GM23338 (cell line): ENCODE measurements around the gene CASP6. TPM values are rescaled to one million over a fixed set of nuclear protein-coding genes. Genes with fewer than 3 reads are reported as not detected.

Experiments
- ATAC-seq: fragments of 200-7000 bp; cut with Tn5 transposase; 3 replicates; pipeline ENCODE4 v1.9.1; 2020
- DNase-seq: peaks from one replicate; pipeline ENCODE4 v3.0.0-alpha.2; 2015; ENCODE audit warnings: low spot score
- H2AFZ ChIP-seq: fragments of 200-600 bp; sonication (generic); 2 replicates; pipeline ENCODE4 v1.8.0; 2016; ENCODE audit warnings: antibody characterized with exemption, mild to moderate bottlenecking, moderate library complexity
- H3F3A ChIP-seq: fragments of 200-600 bp; sonication (generic); replicated peaks from 2 replicates; pipeline ENCODE4 v1.8.0; 2017; ENCODE audit warnings: antibody characterized with exemption, mixed run types, low read depth
- H3K27ac ChIP-seq: fragments of 200-600 bp; sonication (generic); 2 replicates; pipeline ENCODE4 v1.6.1; 2016; ENCODE audit warnings: low read depth
- H3K27me3 ChIP-seq: fragments of 200-600 bp; sonication (generic); 2 replicates; pipeline ENCODE4 v1.8.0; 2016; ENCODE audit warnings: mild to moderate bottlenecking, mixed run types, moderate library complexity; ENCODE audit not compliant: insufficient read depth
- H3K36me3 ChIP-seq: fragments of 200-600 bp; sonication (generic); 2 replicates; pipeline ENCODE4 v1.8.0; 2016; ENCODE audit warnings: mild to moderate bottlenecking; ENCODE audit not compliant: insufficient read depth
- H3K4me1 ChIP-seq: fragments of 200-600 bp; sonication (generic); 2 replicates; pipeline ENCODE4 v1.8.0; 2016; ENCODE audit warnings: mild to moderate bottlenecking, moderate library complexity; ENCODE audit not compliant: insufficient read depth
- H3K4me2 ChIP-seq: fragments of 200-600 bp; sonication (generic); 2 replicates; pipeline ENCODE4 v1.7.1; 2017; ENCODE audit warnings: mixed run types
- H3K4me3 ChIP-seq: fragments of 200-600 bp; sonication (generic); 2 replicates; pipeline ENCODE4 v1.6.1; 2016; ENCODE audit warnings: mixed run types
- H3K79me2 ChIP-seq: fragments of 200-600 bp; sonication (generic); replicated peaks from 2 replicates; pipeline ENCODE4 v1.8.0; 2017; ENCODE audit warnings: mild to moderate bottlenecking; ENCODE audit not compliant: insufficient read depth
- H3K9me2 ChIP-seq: fragments of 200-600 bp; sonication (generic); 2 replicates; pipeline ENCODE4 v1.8.0; 2017; ENCODE audit not compliant: insufficient read depth
- H4K20me1 ChIP-seq: fragments of 200-600 bp; sonication (generic); replicated peaks from 2 replicates; pipeline ENCODE4 v1.8.0; 2017; ENCODE audit warnings: mild to moderate bottlenecking; ENCODE audit not compliant: insufficient read depth
- H3K27ac Mint-ChIP-seq: 2 replicates; pipeline ENCODE4 v1.8.0; 2020; ENCODE audit warnings: inconsistent platforms, mild to moderate bottlenecking, moderate library complexity, mixed read lengths
- H3K27me3 Mint-ChIP-seq: 3 replicates; pipeline ENCODE4 v1.8.0; 2022; ENCODE audit warnings: low read depth, mild to moderate bottlenecking, moderate library complexity, mixed read lengths, inconsistent platforms; ENCODE audit not compliant: insufficient read depth, poor library complexity
- H3K36me3 Mint-ChIP-seq: 3 replicates; pipeline ENCODE4 v1.8.0; 2021; ENCODE audit warnings: low read depth, mild to moderate bottlenecking, inconsistent platforms, moderate library complexity, mixed read lengths
- H3K4me1 Mint-ChIP-seq: 3 replicates; pipeline ENCODE4 v1.8.0; 2020; ENCODE audit warnings: mild to moderate bottlenecking, inconsistent platforms, mixed read lengths
- H3K4me3 Mint-ChIP-seq: 3 replicates; pipeline ENCODE4 v1.8.0; 2021; ENCODE audit warnings: moderate library complexity, mild to moderate bottlenecking, inconsistent platforms, mixed read lengths
- H3K9me3 Mint-ChIP-seq: 3 replicates; pipeline ENCODE4 v1.8.0; 2020; ENCODE audit warnings: moderate library complexity, mild to moderate bottlenecking, inconsistent platforms, mixed read lengths
- CREB1 ChIP-seq: fragments of 250-450 bp; sonication (Bioruptor Pico); IDR thresholded peaks from 2 replicates; pipeline ENCODE4 v1.5.0; 2020; ENCODE audit warnings: low read depth, mild to moderate bottlenecking, moderate library complexity
- CTCF ChIP-seq, 2 experiments: fragments of 200-600 bp in 1 of 2; sonication (generic) in 1 of 2; conservative IDR thresholded peaks; 2 replicates each; pipeline versions ENCODE4 v1.5.1 to v1.6.1; 2016 to 2017; ENCODE audit warnings: antibody characterized with exemption in 2 of 2, low read depth in 2 of 2, mild to moderate bottlenecking in 2 of 2, moderate library complexity in 1 of 2
- EZH2 ChIP-seq: fragments of 200-600 bp; sonication (generic); IDR thresholded peaks from one replicate; pipeline ENCODE4 v1.8.0; 2017; ENCODE audit warnings: antibody characterized with exemption, mild to moderate bottlenecking, low read depth; ENCODE audit not compliant: unreplicated experiment
- EZH2phosphoT487 ChIP-seq: fragments of 200-600 bp; sonication (generic); IDR thresholded peaks from one replicate; pipeline ENCODE4 v1.8.1; 2018; ENCODE audit warnings: antibody characterized with exemption; ENCODE audit not compliant: unreplicated experiment
- JUNB ChIP-seq: IDR thresholded peaks from one replicate; pipeline ENCODE4 v1.6.1; 2016; ENCODE audit warnings: antibody characterized with exemption; ENCODE audit not compliant: unreplicated experiment
- NANOG ChIP-seq: IDR thresholded peaks from 2 replicates; pipeline ENCODE4 v1.6.1; 2016; ENCODE audit warnings: antibody characterized with exemption, borderline replicate concordance
- POLR2AphosphoS5 ChIP-seq: IDR thresholded peaks from 2 replicates; pipeline ENCODE4 v1.6.1; 2016; ENCODE audit warnings: antibody characterized with exemption, low read depth
- STAT1 ChIP-seq: IDR thresholded peaks from one replicate; pipeline ENCODE4 v1.6.1; 2016; ENCODE audit warnings: antibody characterized with exemption; ENCODE audit not compliant: unreplicated experiment
- ZNF114 ChIP-seq: fragments of 250-450 bp; sonication (Bioruptor Pico); IDR thresholded peaks from 2 replicates; pipeline ENCODE4 v1.5.0; 2020; ENCODE audit warnings: mild to moderate bottlenecking, moderate library complexity
- ZNF331 ChIP-seq: fragments of 250-450 bp; sonication (Bioruptor Pico); IDR thresholded peaks from 2 replicates; pipeline ENCODE4 v1.5.0; 2020; ENCODE audit warnings: low read depth, mild to moderate bottlenecking, moderate library complexity
- ZNF462 ChIP-seq: fragments of 250-450 bp; sonication (Bioruptor Pico); IDR thresholded peaks from 2 replicates; pipeline ENCODE4 v1.5.0; 2020; ENCODE audit warnings: mild to moderate bottlenecking, moderate library complexity
- polyA plus RNA-seq: library from polyadenylated mRNA; unstranded; fragments of >200 nt; fragmentation: Nextera tagmentation; extraction: Ambion mirVana; gene quantifications from 2 replicates; pipeline ENCODE4 v1.2.1, GENCODE V29; 2016
- total RNA-seq: library from RNA; depleted of rRNA; stranded (reverse); fragments of >200 nt; shearing (Covaris generic); gene quantifications from 2 replicates; pipeline ENCODE4 v1.2.3, GENCODE V29; 2014
- TF ChIP-seq, protein P1 (sequence below): IDR thresholded peaks from one replicate; pipeline ENCODE4 v1.6.1; 2018; ENCODE audit warnings: antibody characterized with exemption; ENCODE audit not compliant: unreplicated experiment
- TF ChIP-seq, protein P2 (sequence below): IDR thresholded peaks from 2 replicates; pipeline ENCODE4 v1.6.1; 2016; ENCODE audit warnings: antibody characterized with exemption

CASP6 gene
- total and polyA plus RNA-seq, 2 experiments from 2014 or later, result 30.5 to 35.4 TPM

- no peak for DNase-seq
- Mint-ChIP-seq H3K9me3 (peaks cover 5% of the 10 kb centered on the region; the same call in 2 of the 3 replicates), H3K36me3 (peaks cover 5% of the 10 kb centered on the region), H3K4me3 (no peak overlapping the region), H3K4me1 (peaks cover 4% of the 10 kb centered on the region; the same call in 2 of the 3 replicates), H3K27me3 (no peaks in the 10 kb centered on the region), H3K27ac (no peak overlapping the region)
- Histone ChIP-seq H3K4me2 (no peak overlapping the region), H3K79me2 (no peaks in the 10 kb centered on the region), H3K4me1 (peaks cover 11% of the 10 kb centered on the region; the same call in 1 of the 2 replicates), H3F3A (no peaks in the 10 kb centered on the region), H3K27me3 (no peaks in the 10 kb centered on the region), H3K27ac (no peak overlapping the region), H3K4me3 (no peak overlapping the region), H4K20me1 (no peaks in the 10 kb centered on the region), H2AFZ (no peak overlapping the region), H3K36me3 (no peaks in the 10 kb centered on the region), H3K9me2 (no peaks in the 10 kb centered on the region)
- TF ChIP-seq EZH2 (no peak), ZNF331 (no peak), JUNB (no peak), POLR2AphosphoS5 (no peak), ZNF462 (no peak), NANOG (no peak), ZNF114 (CRISPR knock-in tag) (no peak), STAT1 (no peak), CTCF (conservative IDR thresholded peaks at IDR 0.05; ENCODE audit: low read depth in 2 of 2) (no peak), CREB1 (CRISPR knock-in tag) (no peak), EZH2phosphoT487 (no peak)
- TF ChIP-seq, protein P1, sequence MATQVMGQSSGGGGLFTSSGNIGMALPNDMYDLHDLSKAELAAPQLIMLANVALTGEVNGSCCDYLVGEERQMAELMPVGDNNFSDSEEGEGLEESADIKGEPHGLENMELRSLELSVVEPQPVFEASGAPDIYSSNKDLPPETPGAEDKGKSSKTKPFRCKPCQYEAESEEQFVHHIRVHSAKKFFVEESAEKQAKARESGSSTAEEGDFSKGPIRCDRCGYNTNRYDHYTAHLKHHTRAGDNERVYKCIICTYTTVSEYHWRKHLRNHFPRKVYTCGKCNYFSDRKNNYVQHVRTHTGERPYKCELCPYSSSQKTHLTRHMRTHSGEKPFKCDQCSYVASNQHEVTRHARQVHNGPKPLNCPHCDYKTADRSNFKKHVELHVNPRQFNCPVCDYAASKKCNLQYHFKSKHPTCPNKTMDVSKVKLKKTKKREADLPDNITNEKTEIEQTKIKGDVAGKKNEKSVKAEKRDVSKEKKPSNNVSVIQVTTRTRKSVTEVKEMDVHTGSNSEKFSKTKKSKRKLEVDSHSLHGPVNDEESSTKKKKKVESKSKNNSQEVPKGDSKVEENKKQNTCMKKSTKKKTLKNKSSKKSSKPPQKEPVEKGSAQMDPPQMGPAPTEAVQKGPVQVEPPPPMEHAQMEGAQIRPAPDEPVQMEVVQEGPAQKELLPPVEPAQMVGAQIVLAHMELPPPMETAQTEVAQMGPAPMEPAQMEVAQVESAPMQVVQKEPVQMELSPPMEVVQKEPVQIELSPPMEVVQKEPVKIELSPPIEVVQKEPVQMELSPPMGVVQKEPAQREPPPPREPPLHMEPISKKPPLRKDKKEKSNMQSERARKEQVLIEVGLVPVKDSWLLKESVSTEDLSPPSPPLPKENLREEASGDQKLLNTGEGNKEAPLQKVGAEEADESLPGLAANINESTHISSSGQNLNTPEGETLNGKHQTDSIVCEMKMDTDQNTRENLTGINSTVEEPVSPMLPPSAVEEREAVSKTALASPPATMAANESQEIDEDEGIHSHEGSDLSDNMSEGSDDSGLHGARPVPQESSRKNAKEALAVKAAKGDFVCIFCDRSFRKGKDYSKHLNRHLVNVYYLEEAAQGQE, result no peak
- TF ChIP-seq, protein P2, sequence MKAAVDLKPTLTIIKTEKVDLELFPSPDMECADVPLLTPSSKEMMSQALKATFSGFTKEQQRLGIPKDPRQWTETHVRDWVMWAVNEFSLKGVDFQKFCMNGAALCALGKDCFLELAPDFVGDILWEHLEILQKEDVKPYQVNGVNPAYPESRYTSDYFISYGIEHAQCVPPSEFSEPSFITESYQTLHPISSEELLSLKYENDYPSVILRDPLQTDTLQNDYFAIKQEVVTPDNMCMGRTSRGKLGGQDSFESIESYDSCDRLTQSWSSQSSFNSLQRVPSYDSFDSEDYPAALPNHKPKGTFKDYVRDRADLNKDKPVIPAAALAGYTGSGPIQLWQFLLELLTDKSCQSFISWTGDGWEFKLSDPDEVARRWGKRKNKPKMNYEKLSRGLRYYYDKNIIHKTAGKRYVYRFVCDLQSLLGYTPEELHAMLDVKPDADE, result no peak
- no peak for ATAC-seq
Observed at GRCh38 chr4:109645874-109646710, 57.2 kb downstream of the CASP6 start.
